Hepatocyte (in vitro differentiated cells): ENCODE results near the gene ANO4. TPM values are rescaled to one million over a fixed set of nuclear protein-coding genes. Genes with fewer than 3 reads are reported as not detected.

ENCODE experiments used
- DNase-seq: peaks from one replicate; pipeline ENCODE4 v3.0.0-alpha.2; 2016; ENCODE audit warnings: low spot score
- H2AFZ ChIP-seq: fragments of 200-600 bp; sonication (generic); 2 replicates; pipeline ENCODE4 v1.6.0; 2016; ENCODE audit warnings: antibody characterized with exemption, mild to moderate bottlenecking
- H3K27ac ChIP-seq: fragments of 200-600 bp; sonication (generic); 2 replicates; pipeline ENCODE4 v1.5.1; 2016; ENCODE audit warnings: mild to moderate bottlenecking
- H3K27me3 ChIP-seq: fragments of 200-600 bp; sonication (generic); 2 replicates; pipeline ENCODE4 v1.6.1; 2016
- H3K36me3 ChIP-seq: fragments of 200-600 bp; sonication (generic); replicated peaks from 2 replicates; pipeline ENCODE4 v1.5.1; 2016; ENCODE audit warnings: low read depth; ENCODE audit not compliant: insufficient read depth
- H3K4me1 ChIP-seq: fragments of 200-600 bp; sonication (generic); 2 replicates; pipeline ENCODE4 v1.5.1; 2016; ENCODE audit warnings: mild to moderate bottlenecking, moderate library complexity; ENCODE audit not compliant: insufficient read depth
- H3K4me2 ChIP-seq: fragments of 200-600 bp; sonication (generic); 2 replicates; pipeline ENCODE4 v1.6.0; 2016
- H3K4me3 ChIP-seq: fragments of 200-600 bp; sonication (generic); 2 replicates; pipeline ENCODE4 v1.5.1; 2016; ENCODE audit warnings: mild to moderate bottlenecking
- H3K79me2 ChIP-seq: fragments of 200-600 bp; sonication (generic); 2 replicates; pipeline ENCODE4 v1.6.0; 2017; ENCODE audit warnings: mild to moderate bottlenecking
- H3K9me2 ChIP-seq: fragments of 200-600 bp; sonication (generic); replicated peaks from 2 replicates; pipeline ENCODE4 v1.6.0; 2017; ENCODE audit warnings: mild to moderate bottlenecking; ENCODE audit not compliant: insufficient read depth
- H3K9me3 ChIP-seq: fragments of 200-600 bp; sonication (generic); 2 replicates; pipeline ENCODE4 v1.5.1; 2016; ENCODE audit warnings: low read depth, mild to moderate bottlenecking
- H4K20me1 ChIP-seq: fragments of 200-600 bp; sonication (generic); 2 replicates; pipeline ENCODE4 v1.6.0; 2016; ENCODE audit warnings: mild to moderate bottlenecking; ENCODE audit not compliant: insufficient read depth, poor library complexity, severe bottlenecking
- EZH2 ChIP-seq: fragments of 200-600 bp; sonication (generic); IDR thresholded peaks from 2 replicates; pipeline ENCODE4 v1.6.1; 2016; ENCODE audit warnings: antibody characterized with exemption, mild to moderate bottlenecking, borderline replicate concordance
- EZH2phosphoT487 ChIP-seq: fragments of 200-600 bp; sonication (generic); IDR thresholded peaks from one replicate; pipeline ENCODE4 v1.6.1; 2018; ENCODE audit warnings: antibody characterized with exemption, mild to moderate bottlenecking, low read depth, moderate library complexity; ENCODE audit not compliant: unreplicated experiment, severe bottlenecking
- WGBS: methylation state at CpG from one replicate; pipeline ENCODE4 v1.1.6; 2016; ENCODE audit warnings: low lambda C conversion rate; ENCODE audit errors: missing lambda C conversion rate; 5-methylcytosine and 5-hydroxymethylcytosine counted together
- polyA plus RNA-seq: library from polyadenylated mRNA; unstranded; fragments of >200 nt; fragmentation: Nextera tagmentation; extraction: Ambion mirVana; gene quantifications from 2 replicates; pipeline ENCODE4 v1.2.1, GENCODE V29; 2016
- total RNA-seq: library from RNA; depleted of rRNA; stranded (reverse); fragments of >200 nt; gene quantifications from 2 replicates; pipeline ENCODE4 v1.2.3, GENCODE V29; 2014
- TF ChIP-seq, protein P1 (sequence below): fragments of 200-600 bp; sonication (generic); IDR thresholded peaks from 2 replicates; pipeline ENCODE4 v1.5.1; 2016; ENCODE audit warnings: antibody characterized with exemption, mild to moderate bottlenecking; ENCODE audit not compliant: poor library complexity

Gene ANO4
- total and polyA plus RNA-seq, 2 experiments from 2014 or later = 1.6 to 2.3 TPM

DNA sequence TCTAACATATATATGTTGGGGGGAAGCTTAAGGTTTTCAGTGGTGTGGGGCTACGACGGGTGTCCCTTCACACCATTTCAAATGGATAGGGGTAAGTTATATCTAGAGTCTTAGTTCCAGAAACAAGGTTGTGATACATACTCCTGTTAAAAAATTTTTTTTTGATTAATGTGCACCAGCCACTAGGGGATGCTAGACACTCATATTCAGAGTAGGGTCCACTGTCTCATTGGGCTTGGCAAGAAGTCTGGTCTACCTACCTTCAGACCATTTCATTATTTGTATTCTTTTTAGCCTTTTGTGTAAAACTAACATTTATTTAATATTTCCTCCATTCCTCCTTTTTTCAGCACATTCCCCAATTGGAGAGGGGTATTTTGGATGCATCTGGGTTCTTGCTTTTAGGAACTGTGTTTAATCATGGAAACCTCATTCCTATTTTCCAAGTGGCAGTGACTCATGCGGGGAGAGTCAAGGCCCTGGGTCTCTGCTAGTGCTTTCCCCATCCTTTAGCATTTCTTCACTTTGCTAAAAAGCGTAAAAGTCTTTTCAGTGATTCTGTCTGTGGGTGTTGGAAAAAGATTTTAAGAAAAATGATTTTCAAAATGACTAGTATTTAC lies 33.4 kb downstream of the ANO4 start:
- Histone ChIP-seq H3K79me2 (no peaks in the 10 kb centered on the region), H2AFZ (no peak overlapping the region), H3K4me3 (no peak overlapping the region), H3K27ac (no peak overlapping the region), H3K9me3 (no peaks in the 10 kb centered on the region), H3K36me3 (no peaks in the 10 kb centered on the region), H3K4me1 (no peaks in the 10 kb centered on the region), H4K20me1 (no peaks in the 10 kb centered on the region), H3K4me2 (no peak overlapping the region), H3K27me3 (no peaks in the 10 kb centered on the region), H3K9me2 (no peaks in the 10 kb centered on the region)
- TF ChIP-seq, protein P1, sequence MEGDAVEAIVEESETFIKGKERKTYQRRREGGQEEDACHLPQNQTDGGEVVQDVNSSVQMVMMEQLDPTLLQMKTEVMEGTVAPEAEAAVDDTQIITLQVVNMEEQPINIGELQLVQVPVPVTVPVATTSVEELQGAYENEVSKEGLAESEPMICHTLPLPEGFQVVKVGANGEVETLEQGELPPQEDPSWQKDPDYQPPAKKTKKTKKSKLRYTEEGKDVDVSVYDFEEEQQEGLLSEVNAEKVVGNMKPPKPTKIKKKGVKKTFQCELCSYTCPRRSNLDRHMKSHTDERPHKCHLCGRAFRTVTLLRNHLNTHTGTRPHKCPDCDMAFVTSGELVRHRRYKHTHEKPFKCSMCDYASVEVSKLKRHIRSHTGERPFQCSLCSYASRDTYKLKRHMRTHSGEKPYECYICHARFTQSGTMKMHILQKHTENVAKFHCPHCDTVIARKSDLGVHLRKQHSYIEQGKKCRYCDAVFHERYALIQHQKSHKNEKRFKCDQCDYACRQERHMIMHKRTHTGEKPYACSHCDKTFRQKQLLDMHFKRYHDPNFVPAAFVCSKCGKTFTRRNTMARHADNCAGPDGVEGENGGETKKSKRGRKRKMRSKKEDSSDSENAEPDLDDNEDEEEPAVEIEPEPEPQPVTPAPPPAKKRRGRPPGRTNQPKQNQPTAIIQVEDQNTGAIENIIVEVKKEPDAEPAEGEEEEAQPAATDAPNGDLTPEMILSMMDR = peak; percentile 52
- TF ChIP-seq EZH2phosphoT487 = no peak
- peak; percentile 49 for DNase-seq
- WGBS = 54% methylated on average over 4 of the region's 4 CpGs

DNA sequence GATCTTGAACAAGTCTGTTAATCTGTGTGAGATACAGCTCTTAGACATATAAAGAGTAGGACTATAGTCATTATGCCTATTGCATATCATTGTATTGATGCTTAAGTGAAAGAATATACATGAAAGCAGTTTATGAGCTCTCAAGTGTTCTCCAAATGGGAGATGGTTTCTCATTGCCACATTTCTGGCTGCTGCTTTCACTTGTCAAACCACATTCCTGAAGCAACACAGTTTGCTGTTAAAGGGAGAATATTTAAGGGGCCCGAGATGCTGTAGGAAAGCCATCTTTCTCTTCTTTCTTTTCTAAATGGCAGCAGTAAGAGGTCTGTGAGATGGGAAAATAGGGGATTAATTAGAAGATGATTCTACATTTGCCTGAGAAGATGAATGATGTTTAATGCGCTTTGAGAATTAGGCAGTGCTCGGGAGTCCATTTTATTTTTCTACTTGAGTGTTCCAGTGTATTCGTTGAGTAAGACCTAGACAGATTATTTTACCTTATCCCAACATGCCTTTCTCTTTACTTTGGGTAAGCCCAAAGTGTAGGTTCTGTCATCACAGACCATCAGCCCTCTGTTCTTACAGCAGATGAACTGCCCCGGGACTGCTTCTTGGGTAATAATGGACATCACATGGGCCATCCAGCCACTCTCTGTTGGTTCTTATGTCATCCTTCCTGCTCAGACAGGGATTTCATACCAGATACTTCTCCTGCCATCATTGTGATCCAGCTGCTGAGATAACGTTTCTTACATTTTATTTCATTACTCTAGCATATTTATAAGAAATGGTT lies 35.6 kb downstream of the ANO4 start:
- no peaks in the 10 kb centered on the region for H3K27me3 ChIP-seq
- TF ChIP-seq, protein P1 = no peak
- TF ChIP-seq EZH2 (no peak), EZH2phosphoT487 (no peak)
- no peak overlapping the region for H2AFZ ChIP-seq
- DNase-seq = no peak
- H3K79me2 ChIP-seq = no peaks in the 10 kb centered on the region
- no peaks in the 10 kb centered on the region for H3K9me3 ChIP-seq
- H3K4me1 ChIP-seq = no peaks in the 10 kb centered on the region
- H3K27ac ChIP-seq = no peak overlapping the region
- H3K4me2 ChIP-seq = no peak overlapping the region
- no peak overlapping the region for H3K4me3 ChIP-seq
- H4K20me1 ChIP-seq = no peaks in the 10 kb centered on the region
- 79% methylated on average over 6 of the region's 6 CpGs for WGBS
- no peaks in the 10 kb centered on the region for H3K9me2 ChIP-seq
- no peaks in the 10 kb centered on the region for H3K36me3 ChIP-seq

DNA sequence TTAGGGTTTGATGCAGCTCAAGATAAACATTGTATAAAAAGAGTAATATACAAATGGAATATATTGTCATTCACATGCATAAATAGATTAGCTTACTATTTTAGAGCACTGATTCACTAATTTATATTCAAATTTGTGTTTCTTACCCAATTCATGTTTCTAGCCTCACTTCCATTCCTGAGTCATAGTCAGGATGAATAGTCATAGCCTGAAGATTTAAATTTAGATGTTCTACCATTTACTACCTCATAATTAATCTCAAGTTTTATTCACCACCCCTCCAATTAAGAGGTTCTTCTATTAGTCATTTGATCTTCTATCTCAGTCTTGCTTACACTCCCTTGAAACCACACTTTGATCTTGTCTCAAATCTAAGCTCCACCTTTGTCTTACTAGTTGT lies 38.7 kb downstream of the ANO4 start:
- Histone ChIP-seq H3K4me2 (no peak overlapping the region), H3K9me2 (no peaks in the 10 kb centered on the region), H3K36me3 (no peaks in the 10 kb centered on the region), H3K4me1 (no peaks in the 10 kb centered on the region), H3K79me2 (no peaks in the 10 kb centered on the region), H3K9me3 (no peaks in the 10 kb centered on the region), H3K27me3 (no peaks in the 10 kb centered on the region), H2AFZ (no peak overlapping the region), H4K20me1 (no peaks in the 10 kb centered on the region), H3K27ac (no peak overlapping the region), H3K4me3 (no peak overlapping the region)
- TF ChIP-seq EZH2 (no peak), EZH2phosphoT487 (no peak)
- TF ChIP-seq, protein P1 = no peak
- no peak for DNase-seq
